GM21381 (cell line): ENCODE measurements around the gene HERPUD2.
A peak's percentile ranks its signal among the peaks of the same experiment; 100 is the strongest.
"Not testable (repeated sequence)": the region's sequence is repeated elsewhere in the genome, so short reads cannot be mapped to it uniquely, and the experiment has no call there.

ENCODE experiments used
- ATAC-seq: cut with Tn5 transposase; IDR thresholded peaks from one replicate; pipeline ENCODE4 v1.9.1; 2021; ENCODE audit warnings: mild to moderate bottlenecking, moderate library complexity; ENCODE audit not compliant: unreplicated experiment

HERPUD2 gene

GRCh38 chr7:35714862-35715261, 19.9 kb upstream of the HERPUD2 start:
- peak; percentile 50 for ATAC-seq

- ATAC-seq, result peak; percentile 16
Measured at GRCh38 chr7:35714407-35714806, 19.5 kb upstream of the HERPUD2 start.

- no peak for ATAC-seq
Measured at GRCh38 chr7:35712563-35713226, 17.8 kb upstream of the HERPUD2 start.

- no peak for ATAC-seq
Measured at GRCh38 chr7:35707422-35707821, 12.5 kb upstream of the HERPUD2 start.

GRCh38 chr7:35705932-35706461, 11.1 kb upstream of the HERPUD2 start:
- ATAC-seq, result no peak

GRCh38 chr7:35704261-35704660, 9.3 kb upstream of the HERPUD2 start:
- no peak for ATAC-seq

GRCh38 chr7:35702541-35702940, 7.6 kb upstream of the HERPUD2 start:
- ATAC-seq, result no peak

GRCh38 chr7:35701287-35701900, 6.5 kb upstream of the HERPUD2 start:
- ATAC-seq, result peak; percentile 80

- ATAC-seq, result no peak
Measured at GRCh38 chr7:35700865-35701264, 5.9 kb upstream of the HERPUD2 start.

- ATAC-seq, result no peak
Measured at GRCh38 chr7:35700333-35700732, 5.4 kb upstream of the HERPUD2 start.

- ATAC-seq, result no peak
Measured at GRCh38 chr7:35699796-35700305, 4.9 kb upstream of the HERPUD2 start.

GRCh38 chr7:35698382-35698781, 3.4 kb upstream of the HERPUD2 start:
- not testable (repeated sequence) for ATAC-seq

GRCh38 chr7:35697414-35698175, 2.7 kb upstream of the HERPUD2 start:
- no peak for ATAC-seq

GRCh38 chr7:35695987-35696386, 1.1 kb upstream of the HERPUD2 start:
- ATAC-seq, result no peak

- ATAC-seq, result no peak
Measured at GRCh38 chr7:35695473-35695850, 527 bp upstream of the HERPUD2 start.

- peak; percentile 10 for ATAC-seq
Measured at GRCh38 chr7:35694161-35694783, 663 bp downstream of the HERPUD2 start.

- peak; percentile 24 for ATAC-seq
Measured at GRCh38 chr7:35691827-35692307, 3.1 kb downstream of the HERPUD2 start.

- ATAC-seq, result no peak
Measured at GRCh38 chr7:35691366-35691765, 3.6 kb downstream of the HERPUD2 start.

- not testable (repeated sequence) for ATAC-seq
Measured at GRCh38 chr7:35690614-35691013, 4.3 kb downstream of the HERPUD2 start.

- ATAC-seq, result no peak
Measured at GRCh38 chr7:35685781-35686180, 9.2 kb downstream of the HERPUD2 start.
